Neural progenitor cell (in vitro differentiated cells): ENCODE data around the gene WDPCP. TPM values are rescaled to one million over a fixed set of nuclear protein-coding genes. Genes with fewer than 3 reads are reported as not detected.
A peak's percentile ranks its signal among the peaks of the same experiment; 100 is the strongest.

Source experiments
- DNase-seq: peaks from one replicate; pipeline ENCODE4 v3.0.0-alpha.2; 2016; ENCODE audit warnings: low spot score
- H2AFZ ChIP-seq: fragments of 200-600 bp; sonication (generic); replicated peaks from 2 replicates; pipeline ENCODE4 v1.6.1; 2016; ENCODE audit warnings: antibody characterized with exemption
- H3F3A ChIP-seq: fragments of 200-600 bp; sonication (generic); 2 replicates; pipeline ENCODE4 v1.6.1; 2016; ENCODE audit warnings: antibody characterized with exemption, low read depth
- H3K27ac ChIP-seq: fragments of 200-600 bp; sonication (generic); 2 replicates; pipeline ENCODE4 v1.5.1; 2016; ENCODE audit warnings: mild to moderate bottlenecking
- H3K27me3 ChIP-seq: fragments of 200-600 bp; sonication (generic); 2 replicates; pipeline ENCODE4 v1.6.1; 2016; ENCODE audit warnings: mild to moderate bottlenecking, moderate library complexity
- H3K36me3 ChIP-seq: fragments of 200-600 bp; sonication (generic); 2 replicates; pipeline ENCODE4 v1.5.1; 2016
- H3K4me1 ChIP-seq: fragments of 200-600 bp; sonication (generic); 2 replicates; pipeline ENCODE4 v1.6.1; 2016; ENCODE audit warnings: mixed run types
- H3K4me2 ChIP-seq: fragments of 200-600 bp; sonication (generic); 2 replicates; pipeline ENCODE4 v1.6.1; 2016
- H3K4me3 ChIP-seq: fragments of 200-600 bp; sonication (generic); 2 replicates; pipeline ENCODE4 v1.5.1; 2016
- H3K79me2 ChIP-seq: fragments of 200-600 bp; sonication (generic); 2 replicates; pipeline ENCODE4 v1.6.1; 2016; ENCODE audit warnings: low read depth
- H3K9ac ChIP-seq: fragments of 200-600 bp; sonication (generic); 2 replicates; pipeline ENCODE4 v1.6.1; 2016
- H3K9me3 ChIP-seq: fragments of 200-600 bp; sonication (generic); 2 replicates; pipeline ENCODE4 v1.5.1; 2016; ENCODE audit warnings: low read depth
- H4K20me1 ChIP-seq: fragments of 200-600 bp; sonication (generic); 2 replicates; pipeline ENCODE4 v1.6.1; 2016; ENCODE audit warnings: low read depth
- H3K27ac Mint-ChIP-seq: 3 replicates; pipeline ENCODE4 v1.8.0; 2021; ENCODE audit warnings: mixed read lengths
- H3K27me3 Mint-ChIP-seq: 2 replicates; pipeline ENCODE4 v1.8.0; 2022; ENCODE audit warnings: low read depth, mild to moderate bottlenecking, inconsistent platforms, moderate library complexity, mixed read lengths; ENCODE audit not compliant: insufficient read depth
- H3K36me3 Mint-ChIP-seq: 3 replicates; pipeline ENCODE4 v1.8.0; 2021; ENCODE audit warnings: mixed read lengths
- H3K4me1 Mint-ChIP-seq: 3 replicates; pipeline ENCODE4 v1.8.0; 2021; ENCODE audit warnings: mixed read lengths
- H3K4me3 Mint-ChIP-seq: 3 replicates; pipeline ENCODE4 v1.8.0; 2021; ENCODE audit warnings: mild to moderate bottlenecking, moderate library complexity, mixed read lengths
- H3K9me3 Mint-ChIP-seq: 3 replicates; pipeline ENCODE4 v1.8.0; 2020; ENCODE audit warnings: mixed read lengths
- EZH2 ChIP-seq: fragments of 200-600 bp; sonication (generic); IDR thresholded peaks from 2 replicates; pipeline ENCODE4 v1.6.1; 2017; ENCODE audit warnings: antibody characterized with exemption, mild to moderate bottlenecking, moderate library complexity
- EZH2phosphoT487 ChIP-seq: fragments of 200-600 bp; sonication (generic); IDR thresholded peaks from 2 replicates; pipeline ENCODE4 v1.6.1; 2017; ENCODE audit warnings: antibody characterized with exemption
- total RNA-seq: library from RNA; depleted of rRNA; stranded (reverse); fragments of >200 nt; gene quantifications from 2 replicates; pipeline ENCODE4 v1.2.3, GENCODE V29; 2015; ENCODE audit warnings: low replicate concordance
- TF ChIP-seq, protein P1 (sequence below): fragments of 200-600 bp; sonication (generic); IDR thresholded peaks from 2 replicates; pipeline ENCODE4 v1.5.1; 2017; ENCODE audit warnings: antibody characterized with exemption, mild to moderate bottlenecking

Gene WDPCP
- total RNA-seq, 1 donor from 2014 or later = 11.4 TPM

DNA sequence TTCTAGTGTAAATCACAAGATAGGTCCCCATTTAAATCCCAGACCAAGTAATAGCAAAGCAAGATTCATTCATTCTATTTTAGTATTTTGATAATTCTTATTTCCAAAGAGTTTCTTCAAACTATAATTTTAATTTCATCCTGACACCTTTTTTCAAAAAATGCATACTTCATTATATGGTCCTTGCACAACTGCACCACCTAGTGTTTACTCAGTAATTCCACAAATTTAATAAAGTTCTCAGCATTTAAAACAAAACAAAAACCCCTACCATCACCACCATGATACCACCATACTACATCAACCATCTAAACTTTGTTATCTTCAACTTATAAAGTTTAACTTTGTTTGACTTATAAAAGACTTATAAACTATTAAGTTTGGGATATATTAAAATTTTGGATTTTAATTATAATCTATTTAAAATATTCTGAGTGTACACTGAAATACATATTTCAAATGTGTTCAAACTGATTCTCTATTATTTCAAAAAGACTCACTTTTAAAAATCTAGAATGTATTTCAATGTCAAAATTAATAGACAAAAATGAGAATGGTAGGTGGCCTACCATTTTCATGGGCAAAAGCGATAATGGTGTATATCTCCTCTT is 44.2 kb downstream of the WDPCP start:
- TF ChIP-seq EZH2 (no peak), EZH2phosphoT487 (no peak)
- TF ChIP-seq, protein P1, sequence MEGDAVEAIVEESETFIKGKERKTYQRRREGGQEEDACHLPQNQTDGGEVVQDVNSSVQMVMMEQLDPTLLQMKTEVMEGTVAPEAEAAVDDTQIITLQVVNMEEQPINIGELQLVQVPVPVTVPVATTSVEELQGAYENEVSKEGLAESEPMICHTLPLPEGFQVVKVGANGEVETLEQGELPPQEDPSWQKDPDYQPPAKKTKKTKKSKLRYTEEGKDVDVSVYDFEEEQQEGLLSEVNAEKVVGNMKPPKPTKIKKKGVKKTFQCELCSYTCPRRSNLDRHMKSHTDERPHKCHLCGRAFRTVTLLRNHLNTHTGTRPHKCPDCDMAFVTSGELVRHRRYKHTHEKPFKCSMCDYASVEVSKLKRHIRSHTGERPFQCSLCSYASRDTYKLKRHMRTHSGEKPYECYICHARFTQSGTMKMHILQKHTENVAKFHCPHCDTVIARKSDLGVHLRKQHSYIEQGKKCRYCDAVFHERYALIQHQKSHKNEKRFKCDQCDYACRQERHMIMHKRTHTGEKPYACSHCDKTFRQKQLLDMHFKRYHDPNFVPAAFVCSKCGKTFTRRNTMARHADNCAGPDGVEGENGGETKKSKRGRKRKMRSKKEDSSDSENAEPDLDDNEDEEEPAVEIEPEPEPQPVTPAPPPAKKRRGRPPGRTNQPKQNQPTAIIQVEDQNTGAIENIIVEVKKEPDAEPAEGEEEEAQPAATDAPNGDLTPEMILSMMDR = peak; percentile 71
- no peaks in the 10 kb centered on the region for H3K27me3 Mint-ChIP-seq
- H3K4me2 ChIP-seq = no peak overlapping the region
- no peak overlapping the region for H3K27ac ChIP-seq
- H3K27ac Mint-ChIP-seq = no peak overlapping the region
- no peaks in the 10 kb centered on the region for H3K4me1 ChIP-seq
- H3K36me3 ChIP-seq = no peaks in the 10 kb centered on the region
- H4K20me1 ChIP-seq = no peaks in the 10 kb centered on the region
- H3K4me1 Mint-ChIP-seq = peaks cover 5% of the 10 kb centered on the region
- H3K27me3 ChIP-seq = no peaks in the 10 kb centered on the region
- H3K4me3 Mint-ChIP-seq = no peak overlapping the region
- H2AFZ ChIP-seq = no peak overlapping the region
- H3F3A ChIP-seq = no peaks in the 10 kb centered on the region
- H3K9me3 Mint-ChIP-seq = no peaks in the 10 kb centered on the region
- no peaks in the 10 kb centered on the region for H3K9me3 ChIP-seq
- H3K79me2 ChIP-seq = no peaks in the 10 kb centered on the region
- no peaks in the 10 kb centered on the region for H3K36me3 Mint-ChIP-seq
- no peak overlapping the region for H3K9ac ChIP-seq
- DNase-seq = peak; percentile 10
- no peak overlapping the region for H3K4me3 ChIP-seq

DNA sequence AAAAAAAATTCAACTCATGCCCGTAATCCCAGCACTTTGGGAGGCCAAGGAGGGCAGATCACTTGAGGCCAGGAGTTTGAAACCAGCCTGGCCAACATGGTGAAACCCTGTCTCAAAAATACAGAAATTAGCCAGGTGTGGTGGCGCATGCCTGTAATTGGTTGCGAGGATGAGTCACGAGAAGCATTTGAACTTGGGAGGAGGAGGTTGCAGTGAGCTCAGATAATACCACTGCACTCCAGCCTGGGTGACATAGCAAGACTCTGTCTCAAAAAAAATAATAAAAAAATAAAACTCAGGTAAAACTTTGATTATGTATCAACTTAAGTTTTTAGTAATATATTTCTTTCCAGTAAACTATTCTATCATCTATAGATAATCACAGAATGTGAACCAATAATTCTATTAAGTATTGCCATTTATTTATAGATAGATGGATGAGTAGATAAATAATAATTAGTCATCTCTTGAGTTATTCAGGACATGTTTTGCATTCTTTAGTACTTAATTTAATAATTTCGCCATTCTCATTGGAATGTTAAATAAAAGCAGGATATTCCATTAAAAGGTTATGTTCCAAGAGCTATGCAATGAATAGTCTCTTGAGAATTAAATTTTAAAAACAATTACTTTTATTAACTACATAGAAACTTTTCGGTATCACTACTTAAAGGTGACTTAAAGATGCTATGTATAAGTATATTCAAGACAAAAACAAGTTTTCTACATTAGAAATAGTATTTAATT is 48.7 kb downstream of the WDPCP start:
- Mint-ChIP-seq H3K27me3 (no peaks in the 10 kb centered on the region), H3K36me3 (no peaks in the 10 kb centered on the region)

DNA sequence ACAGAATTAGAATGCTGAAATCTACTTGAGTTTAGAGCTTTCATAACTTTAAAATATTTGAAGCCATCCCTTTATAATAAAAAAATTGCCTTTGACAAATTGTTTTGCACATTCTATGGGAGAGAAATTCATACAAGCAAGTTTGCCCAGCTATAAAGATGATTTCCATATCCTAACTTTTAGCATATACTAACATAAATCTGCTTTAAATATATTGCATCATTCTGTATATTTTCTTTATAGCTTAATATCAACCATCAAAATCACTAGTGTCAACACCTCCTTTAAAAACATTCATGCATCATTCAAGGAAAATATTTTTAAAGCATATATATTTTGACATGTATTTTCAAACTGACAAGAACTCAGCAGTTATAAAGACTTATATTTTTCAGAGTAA is 49.9 kb downstream of the WDPCP start:
- no peaks in the 10 kb centered on the region for H4K20me1 ChIP-seq
- H3K9me3 Mint-ChIP-seq = peaks cover 20% of the 10 kb centered on the region
- no peak overlapping the region for H2AFZ ChIP-seq
- H3K4me3 ChIP-seq = no peak overlapping the region
- no peak overlapping the region for H3K27ac Mint-ChIP-seq
- H3K9ac ChIP-seq = no peak overlapping the region
- H3K79me2 ChIP-seq = no peaks in the 10 kb centered on the region
- TF ChIP-seq EZH2 = no peak
- no peak for TF ChIP-seq EZH2phosphoT487
- TF ChIP-seq, protein P1 = no peak
- H3K4me1 ChIP-seq = no peaks in the 10 kb centered on the region
- DNase-seq = no peak
- no peak overlapping the region for H3K27ac ChIP-seq
- peaks cover 5% of the 10 kb centered on the region for H3K4me1 Mint-ChIP-seq
- no peaks in the 10 kb centered on the region for H3K36me3 Mint-ChIP-seq
- H3K9me3 ChIP-seq = no peaks in the 10 kb centered on the region
- no peaks in the 10 kb centered on the region for H3K27me3 ChIP-seq
- H3K4me3 Mint-ChIP-seq = no peak overlapping the region
- H3K4me2 ChIP-seq = no peak overlapping the region
- no peaks in the 10 kb centered on the region for H3F3A ChIP-seq
- no peaks in the 10 kb centered on the region for H3K36me3 ChIP-seq
- no peaks in the 10 kb centered on the region for H3K27me3 Mint-ChIP-seq

More for the DNA sequence above, 48.7 kb downstream of the WDPCP start:
- Histone ChIP-seq H3K27me3 (no peaks in the 10 kb centered on the region), H3K9me3 (no peaks in the 10 kb centered on the region), H3K9ac (no peak overlapping the region), H3K36me3 (no peaks in the 10 kb centered on the region), H3K27ac (no peak overlapping the region), H3K4me1 (no peaks in the 10 kb centered on the region), H3F3A (no peaks in the 10 kb centered on the region), H4K20me1 (no peaks in the 10 kb centered on the region), H3K4me2 (no peak overlapping the region), H2AFZ (no peak overlapping the region), H3K4me3 (no peak overlapping the region), H3K79me2 (no peaks in the 10 kb centered on the region)
- H3K4me3 Mint-ChIP-seq = no peak overlapping the region
- DNase-seq = no peak
- TF ChIP-seq, protein P1 = no peak
- TF ChIP-seq EZH2phosphoT487 = no peak
- no peak for TF ChIP-seq EZH2
- no peak overlapping the region for H3K27ac Mint-ChIP-seq
- peaks cover 5% of the 10 kb centered on the region for H3K4me1 Mint-ChIP-seq
- H3K9me3 Mint-ChIP-seq = peaks cover 13% of the 10 kb centered on the region
